Choroid plexus epithelial cell (primary cell): ENCODE data around the gene PHF19.

Experiments
- DNase-seq: peaks from one replicate; pipeline ENCODE4 v3.0.0-alpha.2; 2010; ENCODE audit warnings: low read depth
- H3K4me3 ChIP-seq: 2 replicates; pipeline ENCODE4 v1.5.1; 2011; ENCODE audit warnings: low read depth, mild to moderate bottlenecking, control low read depth, low read length, moderate library complexity
- TF ChIP-seq, protein P1 (sequence below): conservative IDR thresholded peaks from 2 replicates; pipeline ENCODE4 v1.5.1; 2011; ENCODE audit warnings: low read depth, mild to moderate bottlenecking, control low read depth, inconsistent platforms, low read length, moderate library complexity

The PHF19 gene

GRCh38 chr9:120851449-120851848 lies 25.5 kb downstream of the PHF19 start:
- TF ChIP-seq, protein P1, sequence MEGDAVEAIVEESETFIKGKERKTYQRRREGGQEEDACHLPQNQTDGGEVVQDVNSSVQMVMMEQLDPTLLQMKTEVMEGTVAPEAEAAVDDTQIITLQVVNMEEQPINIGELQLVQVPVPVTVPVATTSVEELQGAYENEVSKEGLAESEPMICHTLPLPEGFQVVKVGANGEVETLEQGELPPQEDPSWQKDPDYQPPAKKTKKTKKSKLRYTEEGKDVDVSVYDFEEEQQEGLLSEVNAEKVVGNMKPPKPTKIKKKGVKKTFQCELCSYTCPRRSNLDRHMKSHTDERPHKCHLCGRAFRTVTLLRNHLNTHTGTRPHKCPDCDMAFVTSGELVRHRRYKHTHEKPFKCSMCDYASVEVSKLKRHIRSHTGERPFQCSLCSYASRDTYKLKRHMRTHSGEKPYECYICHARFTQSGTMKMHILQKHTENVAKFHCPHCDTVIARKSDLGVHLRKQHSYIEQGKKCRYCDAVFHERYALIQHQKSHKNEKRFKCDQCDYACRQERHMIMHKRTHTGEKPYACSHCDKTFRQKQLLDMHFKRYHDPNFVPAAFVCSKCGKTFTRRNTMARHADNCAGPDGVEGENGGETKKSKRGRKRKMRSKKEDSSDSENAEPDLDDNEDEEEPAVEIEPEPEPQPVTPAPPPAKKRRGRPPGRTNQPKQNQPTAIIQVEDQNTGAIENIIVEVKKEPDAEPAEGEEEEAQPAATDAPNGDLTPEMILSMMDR, result no peak

GRCh38 chr9:120850315-120850714 lies 26.7 kb downstream of the PHF19 start:
- no peak for DNase-seq
- TF ChIP-seq, protein P1, result no peak
- H3K4me3 ChIP-seq, result no peak overlapping the region

More at GRCh38 chr9:120851449-120851848, 25.5 kb downstream of the PHF19 start:
- no peak for DNase-seq
- H3K4me3 ChIP-seq, result no peak overlapping the region

DNA sequence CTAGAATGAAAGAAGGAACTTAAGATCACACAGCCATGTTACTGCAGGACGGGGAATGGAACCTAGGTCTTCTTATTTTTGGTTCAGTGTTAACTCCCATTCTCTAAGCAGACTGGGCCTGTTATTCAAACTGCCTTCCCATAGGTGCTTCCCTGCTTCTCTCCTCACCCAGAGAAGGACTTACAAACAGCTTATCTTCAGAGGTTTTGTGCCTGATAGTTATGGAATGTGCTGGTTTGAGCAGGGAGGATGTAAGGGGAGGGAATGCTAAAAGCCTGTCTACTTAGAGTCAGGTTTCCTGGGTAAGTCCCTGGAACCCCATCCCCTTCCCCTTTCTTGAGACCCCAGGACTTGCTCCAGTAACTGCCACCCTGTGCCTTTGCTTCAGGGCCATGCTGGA lies 30.1 kb downstream of the PHF19 start:
- TF ChIP-seq, protein P1, result no peak
- H3K4me3 ChIP-seq, result no peak overlapping the region
- DNase-seq, result peak; percentile 35

DNA sequence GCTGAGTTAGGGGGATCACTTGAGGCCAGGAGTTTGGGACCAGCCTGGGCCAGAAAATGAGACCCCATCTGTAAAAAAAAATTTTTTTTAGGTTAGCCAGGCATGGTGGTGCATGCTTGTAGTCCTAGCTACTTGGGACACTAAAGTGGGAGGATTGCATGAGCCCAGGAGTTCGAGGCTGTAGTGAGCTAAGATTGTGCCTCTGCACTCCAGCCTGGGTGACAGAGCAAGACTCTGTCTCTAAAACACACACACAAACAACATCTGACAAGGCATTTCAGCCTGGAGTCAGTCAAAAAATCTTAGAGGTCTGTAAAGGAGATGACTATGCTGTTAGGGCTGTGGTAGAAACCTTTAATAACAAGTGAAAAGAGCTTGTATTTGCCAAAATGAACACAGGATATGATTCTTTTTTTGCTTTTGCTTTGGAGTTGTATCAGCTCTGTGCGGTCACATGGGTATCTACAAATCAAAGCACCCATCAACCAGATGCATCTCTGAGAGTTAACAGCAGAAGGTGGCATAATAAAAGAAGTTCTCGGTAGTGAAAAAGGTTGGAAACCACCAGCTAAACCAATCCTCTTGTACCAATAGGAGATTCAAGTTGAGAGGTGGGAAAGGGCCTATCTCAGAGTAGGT lies 30.6 kb downstream of the PHF19 start:
- TF ChIP-seq, protein P1, result no peak
- no peak for DNase-seq
- no peak overlapping the region for H3K4me3 ChIP-seq

- H3K4me3 ChIP-seq, result no peak overlapping the region
- TF ChIP-seq, protein P1, result no peak
- peak; percentile 17 for DNase-seq
These were observed 31.7 kb downstream of the PHF19 start for GRCh38 chr9:120845255-120845654.

DNA sequence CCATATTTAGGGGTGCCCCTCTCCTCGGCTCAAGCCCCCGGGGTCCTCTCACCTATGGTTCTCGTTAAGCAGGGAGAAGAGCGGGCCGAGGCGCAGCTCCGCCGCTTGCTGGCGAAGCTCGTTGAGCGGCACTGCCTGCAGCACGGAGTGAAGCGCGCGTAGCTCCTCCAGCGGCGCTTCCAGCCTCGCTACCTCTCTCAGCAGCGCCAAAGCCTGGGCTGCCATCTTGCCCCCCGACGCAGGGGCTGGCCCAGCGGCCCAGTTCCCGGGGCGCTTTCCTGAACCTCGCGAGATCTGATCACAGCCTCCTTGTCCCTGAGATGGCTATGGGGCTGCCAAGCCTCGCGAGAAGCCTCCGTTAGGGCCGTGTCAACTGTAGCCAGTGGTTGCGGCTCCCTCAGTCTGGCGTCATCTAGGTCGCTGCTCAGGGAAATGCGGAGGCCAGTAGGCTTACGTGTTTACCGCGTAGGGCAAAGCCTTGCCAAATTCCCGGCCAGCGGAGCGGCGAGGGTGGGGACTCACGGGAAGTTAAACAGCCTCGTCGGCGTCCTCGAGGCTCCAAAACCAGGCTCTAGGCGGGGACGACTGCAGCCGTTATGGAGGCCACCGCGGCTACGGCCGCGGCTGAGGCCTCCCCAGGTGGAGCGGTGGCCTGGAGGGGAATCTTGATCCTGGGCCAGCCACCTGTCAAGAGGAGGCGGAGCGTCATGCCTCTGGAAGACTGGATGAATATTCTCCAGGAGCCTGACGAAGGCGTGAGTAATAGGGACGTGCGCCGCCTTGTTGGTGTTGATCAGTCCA lies 34.1 kb downstream of the PHF19 start, which contains the start of gene PSMD5:
TSS of gene PSMD5 (minus strand) at position 238 of the 801 bp plus-strand sequence. CDS start at position 225, 13 bp downstream.
- TF ChIP-seq, protein P1, result peak; percentile 2

More for the DNA sequence above, 34.1 kb downstream of the PHF19 start, which contains the start of gene PSMD5:
- peak within 1 kb of the TSS; percentile 98 for H3K4me3 ChIP-seq
- peak; percentile 100 for DNase-seq
